ENCODE data around the gene NUDCD3.

DNA sequence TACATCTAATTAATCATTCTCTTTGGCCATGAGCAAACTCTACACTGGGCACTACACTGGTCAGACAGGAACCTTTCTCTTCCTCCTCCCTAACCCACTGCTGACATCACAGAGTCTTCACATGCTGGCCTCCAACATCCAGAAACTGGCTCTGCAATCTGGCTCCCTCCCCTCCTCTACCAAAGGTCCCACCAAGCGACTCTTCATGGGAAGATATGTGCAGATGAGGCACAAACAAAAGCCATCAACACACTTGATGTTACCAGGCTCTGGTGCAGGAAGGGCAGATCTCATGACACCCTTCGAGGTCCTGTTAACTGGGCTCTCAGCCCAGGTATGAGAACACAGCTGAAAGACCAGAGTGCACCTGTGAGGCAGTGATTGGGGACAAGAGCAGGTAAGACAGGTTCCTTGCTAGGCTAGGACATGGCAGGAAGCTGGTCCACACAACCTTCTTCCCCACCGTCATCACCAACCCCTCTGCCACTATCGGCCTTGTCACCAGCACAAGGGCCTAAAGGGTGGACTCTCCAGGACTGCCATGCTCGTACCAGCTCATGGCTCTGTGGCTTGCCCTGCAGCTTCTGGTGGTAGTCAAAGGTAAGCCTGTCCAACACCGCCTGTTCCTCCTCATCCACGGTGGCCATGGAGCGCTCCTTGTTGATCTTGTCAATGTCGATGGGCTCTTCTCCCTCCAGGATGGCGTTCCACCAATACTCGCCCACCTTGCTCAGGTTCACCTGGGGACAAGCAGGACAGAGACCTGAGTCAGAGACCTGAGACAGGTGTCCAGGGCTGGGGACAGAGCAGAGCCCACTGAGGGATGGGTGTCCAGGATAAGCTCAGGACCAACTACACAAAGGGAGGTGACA, 98.5 kb downstream of the NUDCD3 start:
- TF ChIP-seq CTCF (IDR thresholded peaks at IDR 0.05): no peak
- TF ChIP-seq POLR2AphosphoS5 (IDR thresholded peaks at IDR 0.05): no peak

Data from suprapubic skin (tissue), 3 donors.